ENCODE data around the gene RAPGEF2.

RAPGEF2 gene

GRCh38 chr4:159289682-159290081, 186.8 kb downstream of the RAPGEF2 start:
- TF ChIP-seq, protein P1, sequence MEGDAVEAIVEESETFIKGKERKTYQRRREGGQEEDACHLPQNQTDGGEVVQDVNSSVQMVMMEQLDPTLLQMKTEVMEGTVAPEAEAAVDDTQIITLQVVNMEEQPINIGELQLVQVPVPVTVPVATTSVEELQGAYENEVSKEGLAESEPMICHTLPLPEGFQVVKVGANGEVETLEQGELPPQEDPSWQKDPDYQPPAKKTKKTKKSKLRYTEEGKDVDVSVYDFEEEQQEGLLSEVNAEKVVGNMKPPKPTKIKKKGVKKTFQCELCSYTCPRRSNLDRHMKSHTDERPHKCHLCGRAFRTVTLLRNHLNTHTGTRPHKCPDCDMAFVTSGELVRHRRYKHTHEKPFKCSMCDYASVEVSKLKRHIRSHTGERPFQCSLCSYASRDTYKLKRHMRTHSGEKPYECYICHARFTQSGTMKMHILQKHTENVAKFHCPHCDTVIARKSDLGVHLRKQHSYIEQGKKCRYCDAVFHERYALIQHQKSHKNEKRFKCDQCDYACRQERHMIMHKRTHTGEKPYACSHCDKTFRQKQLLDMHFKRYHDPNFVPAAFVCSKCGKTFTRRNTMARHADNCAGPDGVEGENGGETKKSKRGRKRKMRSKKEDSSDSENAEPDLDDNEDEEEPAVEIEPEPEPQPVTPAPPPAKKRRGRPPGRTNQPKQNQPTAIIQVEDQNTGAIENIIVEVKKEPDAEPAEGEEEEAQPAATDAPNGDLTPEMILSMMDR (conservative IDR thresholded peaks at IDR 0.05) = no peak
- TF ChIP-seq ZFX (IDR thresholded peaks at IDR 0.05) = no peak
- H3K27ac ChIP-seq = no peak overlapping the region

GRCh38 chr4:159290321-159291030, 187.6 kb downstream of the RAPGEF2 start:
- TF ChIP-seq ZFX (IDR thresholded peaks at IDR 0.05) = no peak
- TF ChIP-seq, protein P1 (conservative IDR thresholded peaks at IDR 0.05) = no peak

GRCh38 chr4:159291176-159291575, 188.3 kb downstream of the RAPGEF2 start:
- no peak for TF ChIP-seq ZFX (IDR thresholded peaks at IDR 0.05)
- TF ChIP-seq, protein P1 (conservative IDR thresholded peaks at IDR 0.05) = no peak
- H3K27ac ChIP-seq = no peak overlapping the region

More at GRCh38 chr4:159290321-159291030, 187.6 kb downstream of the RAPGEF2 start:
- H3K27ac ChIP-seq = no peak overlapping the region

- TF ChIP-seq, protein P1 (conservative IDR thresholded peaks at IDR 0.05) = peak; percentile 14
- TF ChIP-seq ZFX (IDR thresholded peaks at IDR 0.05) = no peak
- H3K27ac ChIP-seq = no peak overlapping the region
Measured at GRCh38 chr4:159292137-159292896, 189.4 kb downstream of the RAPGEF2 start.

- TF ChIP-seq, protein P1 (conservative IDR thresholded peaks at IDR 0.05) = no peak
- no peak for TF ChIP-seq ZFX (IDR thresholded peaks at IDR 0.05)
- H3K27ac ChIP-seq = no peak overlapping the region
Measured at GRCh38 chr4:159293811-159294515, 191.1 kb downstream of the RAPGEF2 start.

GRCh38 chr4:159296061-159296460, 193.2 kb downstream of the RAPGEF2 start:
- no peak for TF ChIP-seq ZFX (IDR thresholded peaks at IDR 0.05)
- TF ChIP-seq, protein P1 (conservative IDR thresholded peaks at IDR 0.05) = no peak
- no peak overlapping the region for H3K27ac ChIP-seq
